Putamen (tissue), 1 donor: Measurements from ENCODE around the gene EEF1AKMT2.

ENCODE experiments used
- DNase-seq: peaks from one replicate; pipeline ENCODE4 v3.0.0-alpha.2; 2016; ENCODE audit warnings: low spot score

EEF1AKMT2 gene

GRCh38 chr10:124737708-124738107, 54.0 kb downstream of the EEF1AKMT2 start:
- DNase-seq: no peak

DNA sequence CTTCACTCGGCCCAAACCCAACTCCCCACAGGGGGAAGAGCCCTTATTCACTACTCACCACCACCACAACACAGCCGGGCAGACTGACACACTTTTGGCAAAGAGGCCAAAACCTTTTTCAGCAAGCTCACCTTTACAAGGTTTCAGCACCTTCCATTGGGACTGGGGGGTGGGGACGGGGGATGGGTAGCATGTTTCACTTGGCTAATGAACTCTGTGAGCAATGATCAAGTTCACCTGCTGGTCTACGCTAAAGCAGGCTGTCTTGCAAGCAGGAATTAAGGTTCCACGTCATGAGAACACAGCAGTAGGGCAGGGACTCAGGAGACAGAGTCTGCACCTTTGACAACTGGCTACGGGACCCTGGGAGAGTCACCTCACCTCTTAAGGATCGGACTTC, 54.5 kb downstream of the EEF1AKMT2 start:
- no peak for DNase-seq

DNA sequence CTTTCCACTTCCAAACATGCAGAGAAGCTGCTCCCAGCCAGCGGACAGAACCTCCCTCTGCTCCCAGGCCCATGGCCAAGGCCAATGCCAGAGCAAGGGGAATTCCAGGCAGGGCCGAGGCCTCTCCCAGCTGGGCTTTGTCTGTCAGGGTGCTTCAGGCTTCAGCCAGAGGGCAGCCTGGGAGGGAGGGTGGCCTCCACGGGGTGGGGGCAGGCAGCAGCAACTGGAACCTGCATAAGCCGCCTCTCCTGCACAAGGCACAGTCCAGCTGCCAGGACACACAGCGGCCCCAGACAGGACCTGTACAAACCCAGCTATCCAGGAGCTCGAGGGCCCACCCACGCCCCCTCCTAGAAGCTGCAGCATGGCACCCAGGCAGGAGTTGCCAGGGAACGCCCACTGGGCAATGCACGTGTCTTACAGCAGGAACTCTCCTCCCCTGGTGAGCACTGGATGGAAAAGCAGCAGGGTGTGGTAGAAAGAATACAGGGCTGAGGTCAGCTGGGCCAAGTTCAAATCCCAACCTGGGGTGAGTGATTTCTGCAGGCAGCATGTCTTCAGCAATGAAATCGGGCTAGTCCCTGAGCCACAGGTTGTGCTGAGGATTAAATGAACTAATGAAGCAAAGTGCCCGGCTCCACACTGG, 55.1 kb downstream of the EEF1AKMT2 start:
- DNase-seq: peak; percentile 89

DNA sequence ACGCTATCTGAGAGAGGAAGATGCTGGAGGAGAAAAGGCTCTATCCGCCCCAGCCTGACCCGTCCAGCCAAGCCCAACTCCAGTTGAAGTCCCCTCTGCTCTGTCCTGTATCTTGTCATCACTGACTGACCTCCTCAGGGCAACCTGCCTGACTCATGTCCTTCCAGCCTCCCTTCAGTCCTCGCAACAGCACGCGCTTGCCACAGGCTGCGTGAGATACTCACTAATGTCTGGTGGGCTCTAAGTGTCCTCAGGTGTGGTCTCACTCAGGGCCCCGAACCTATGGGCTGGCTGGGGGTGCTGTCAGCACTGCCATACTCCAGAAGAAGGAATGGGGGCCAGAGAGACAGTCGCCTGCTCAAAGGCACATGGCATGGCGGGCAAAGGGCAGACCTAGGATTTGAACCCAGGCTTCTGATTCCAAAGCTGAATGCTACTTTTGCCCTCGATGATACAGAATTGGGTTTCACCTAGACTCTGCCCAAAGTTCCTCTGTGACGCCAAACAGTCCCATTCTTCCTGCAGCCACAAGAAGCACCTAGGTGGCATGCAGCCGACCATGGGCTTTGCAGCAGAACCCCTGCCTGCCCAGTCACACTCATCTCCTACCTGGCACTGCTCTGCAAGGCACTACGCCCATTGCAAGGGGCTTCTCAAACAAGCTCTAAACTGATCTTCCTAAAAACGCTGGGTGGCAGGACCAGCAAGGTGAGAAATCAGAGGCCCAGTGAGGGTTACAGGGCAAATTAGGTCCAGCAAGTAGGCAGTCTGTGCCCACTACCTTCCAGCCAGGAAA, 56.0 kb downstream of the EEF1AKMT2 start:
- no peak for DNase-seq

DNA sequence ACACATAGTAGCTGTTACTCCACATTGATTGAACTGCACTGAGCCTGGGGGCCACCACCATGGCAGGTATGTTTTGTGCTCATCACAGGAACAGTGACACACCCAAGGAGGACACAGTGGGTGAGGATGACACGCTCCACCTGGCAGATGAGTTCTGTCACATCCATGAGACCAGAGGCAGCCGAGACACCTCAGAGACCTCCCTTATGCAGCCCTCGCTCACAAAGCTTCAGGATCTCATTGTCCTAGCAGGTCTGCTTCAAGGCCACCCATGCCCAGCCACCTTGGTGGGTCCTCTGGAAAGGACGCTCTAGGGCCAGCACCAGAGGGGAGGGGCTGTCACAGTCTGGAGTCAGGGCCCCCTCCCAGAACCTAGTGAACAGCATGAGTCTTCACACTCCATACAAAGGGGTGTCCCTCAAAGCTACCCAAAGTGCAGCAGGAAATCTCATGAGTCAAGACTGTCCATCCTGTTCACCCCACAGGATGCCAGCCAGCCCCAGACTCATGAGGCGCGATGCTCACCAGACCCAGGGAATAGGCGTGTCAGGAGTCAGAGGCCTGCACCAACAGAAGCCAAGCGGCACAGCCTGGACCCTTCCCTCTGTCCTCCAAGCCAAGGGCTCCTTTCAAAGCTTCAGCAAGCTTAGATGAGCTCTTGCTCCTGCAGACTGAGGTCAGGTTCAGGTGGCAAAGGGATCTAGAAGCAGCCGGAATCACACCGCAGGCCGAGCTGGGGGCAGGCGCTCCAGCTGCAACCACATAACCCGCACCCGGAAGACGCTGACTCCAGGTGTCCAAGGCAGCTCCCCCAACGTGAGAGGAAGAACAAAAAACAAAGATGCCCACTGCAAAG, 57.1 kb downstream of the EEF1AKMT2 start:
- no peak for DNase-seq

GRCh38 chr10:124733571-124734245, 58.0 kb downstream of the EEF1AKMT2 start:
- no peak for DNase-seq

DNA sequence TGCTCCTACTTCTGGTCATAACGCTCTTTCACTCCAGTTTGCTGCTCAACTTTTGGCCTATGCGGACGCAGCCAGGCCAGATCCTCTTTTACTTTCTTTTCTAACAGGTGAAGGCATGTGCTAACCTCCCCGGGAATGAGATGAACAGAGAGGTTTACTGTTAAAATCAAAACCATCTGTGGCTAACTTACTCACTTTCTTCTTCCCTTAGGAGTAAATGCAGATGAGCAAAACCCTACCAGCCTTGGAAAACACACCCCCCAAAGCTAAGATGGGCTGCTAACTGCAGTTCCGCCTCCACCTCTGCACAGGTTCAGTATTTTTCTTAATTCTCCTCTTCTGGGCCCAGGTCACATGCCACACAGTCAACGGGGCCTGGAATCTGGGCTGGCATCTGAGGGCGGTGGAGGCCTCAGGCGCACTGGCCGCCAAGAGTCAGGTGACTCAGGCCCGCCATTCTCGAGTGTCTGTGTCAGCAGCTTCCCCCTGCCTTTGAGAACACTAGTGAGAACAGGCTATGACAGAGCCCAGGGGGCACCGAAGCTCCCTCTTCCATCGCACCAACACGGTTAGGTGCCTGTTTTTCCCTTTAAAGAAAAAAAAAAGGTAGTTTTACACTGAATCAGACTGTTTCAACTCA, 58.6 kb downstream of the EEF1AKMT2 start:
- DNase-seq: no peak

DNA sequence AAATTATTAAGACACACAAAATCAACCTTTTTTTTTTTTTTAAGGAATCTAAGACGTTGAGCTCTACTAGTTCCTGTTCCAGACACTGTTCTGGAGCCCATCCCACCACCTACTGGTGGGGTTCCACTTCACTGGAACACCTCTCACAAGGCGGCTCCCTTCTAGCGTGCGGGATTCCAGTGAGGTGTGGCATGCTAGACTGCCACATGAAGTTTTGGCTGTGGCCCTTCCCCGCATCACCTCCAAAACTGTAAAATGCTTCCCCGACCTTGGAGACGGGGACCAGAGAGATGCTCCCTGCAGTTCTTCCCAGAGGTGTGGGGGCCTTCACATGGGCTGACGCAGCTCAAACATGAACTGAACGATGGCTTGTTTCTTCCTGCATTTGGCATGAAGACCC, 60.1 kb downstream of the EEF1AKMT2 start:
- DNase-seq: no peak

GRCh38 chr10:124730790-124731189, 60.9 kb downstream of the EEF1AKMT2 start:
- DNase-seq: no peak

DNA sequence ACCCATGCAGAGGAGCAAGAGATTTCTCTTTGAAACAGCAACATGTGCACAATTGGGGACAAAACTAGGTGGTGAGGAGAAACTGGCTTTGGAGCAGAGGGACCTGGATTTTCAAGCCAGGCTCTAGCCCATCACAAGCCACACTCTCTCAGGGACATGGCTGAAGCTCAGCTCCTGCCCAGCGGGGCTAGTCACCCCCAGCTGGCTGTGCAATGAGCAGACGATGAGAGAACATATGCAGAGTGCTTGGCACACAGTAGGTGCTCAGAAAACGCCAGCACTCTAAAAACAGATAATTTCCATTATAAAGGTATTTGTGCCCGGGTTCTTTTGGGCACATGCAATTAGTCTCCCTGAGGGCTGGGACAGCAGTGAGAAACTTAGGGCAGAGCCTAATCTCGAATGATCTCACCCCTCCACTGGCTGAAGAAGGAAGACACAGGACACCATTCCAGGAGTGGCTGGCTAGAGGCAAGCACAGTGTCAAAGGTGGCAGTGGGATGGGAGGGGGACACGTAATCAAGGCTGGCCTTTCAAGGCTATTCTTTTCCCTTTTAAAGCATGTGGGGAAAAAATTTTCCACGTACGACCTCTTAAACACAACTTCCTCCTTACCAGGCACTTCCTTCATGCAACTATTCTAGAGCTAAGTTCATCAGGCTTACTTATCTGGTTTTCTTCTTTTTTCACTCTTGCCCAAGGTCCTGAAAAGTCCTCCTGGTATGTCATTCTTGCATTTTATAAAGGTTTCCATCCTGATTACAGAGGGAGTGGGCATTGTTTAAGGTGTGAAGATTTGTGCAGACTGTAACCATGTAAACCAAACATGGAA, 62.6 kb downstream of the EEF1AKMT2 start:
- no peak for DNase-seq

DNA sequence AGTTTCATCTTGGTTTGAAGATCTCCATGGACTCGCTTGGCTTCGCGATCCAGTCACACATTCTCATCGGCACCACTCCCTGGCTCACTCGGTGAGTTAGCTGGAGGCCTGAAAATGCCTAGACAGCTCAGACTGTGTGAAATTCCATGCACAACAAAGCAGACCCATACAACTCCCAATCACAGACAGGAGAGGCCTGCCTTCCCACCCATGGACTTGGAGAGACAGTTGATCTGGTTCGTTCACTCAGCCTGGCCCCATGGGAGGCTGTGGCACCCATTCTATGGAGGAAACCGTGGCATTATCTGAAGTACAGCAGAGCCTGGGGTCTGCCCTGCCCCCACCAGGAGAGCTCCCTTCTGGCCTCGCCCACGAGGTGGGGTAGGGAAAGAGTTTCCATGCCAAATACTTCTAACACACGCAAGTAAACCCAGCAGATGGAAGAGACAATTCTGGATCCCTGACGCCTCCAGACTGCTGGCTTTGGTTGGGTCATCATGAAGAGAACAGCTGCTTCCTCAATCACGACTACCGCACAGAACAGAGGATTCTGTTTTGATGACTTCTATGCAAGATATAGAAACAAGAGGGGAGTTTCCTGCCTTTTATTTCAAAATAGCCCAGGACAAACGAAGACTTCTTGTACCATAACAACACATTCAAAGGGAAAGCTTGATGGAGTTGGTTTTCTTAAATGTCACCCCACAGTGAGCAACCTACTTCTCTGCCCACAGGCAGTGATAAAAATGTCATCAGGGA, 63.4 kb downstream of the EEF1AKMT2 start:
- DNase-seq: no peak

DNA sequence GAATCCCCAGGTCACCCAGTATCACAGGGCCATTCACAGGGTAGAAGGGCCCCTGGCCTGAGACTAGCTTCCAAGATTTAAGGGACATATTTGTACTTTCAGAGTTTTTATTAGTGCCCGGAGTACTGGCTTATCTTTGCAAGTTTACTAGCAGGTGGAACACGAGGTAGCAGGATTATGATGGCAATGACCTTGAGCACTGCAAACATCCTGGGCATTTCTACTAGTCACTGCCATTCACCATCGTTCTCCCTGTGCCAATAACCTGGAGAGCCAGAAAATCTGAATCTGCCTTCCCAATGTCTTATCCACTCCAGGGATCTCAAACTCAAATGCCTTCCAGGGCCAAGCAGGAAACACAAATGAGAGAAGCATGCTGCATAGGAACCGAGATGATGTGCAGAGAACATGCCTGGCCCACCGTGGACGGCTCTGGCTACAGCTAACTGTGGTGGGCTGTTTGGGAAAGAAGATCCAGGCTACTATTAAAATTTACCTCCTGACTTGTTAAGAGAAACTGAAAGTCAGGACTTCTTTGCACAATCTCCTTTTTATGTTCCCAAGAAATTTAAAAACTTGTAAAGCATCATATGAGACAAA, 64.2 kb downstream of the EEF1AKMT2 start:
- no peak for DNase-seq

GRCh38 chr10:124725791-124726190, 65.9 kb downstream of the EEF1AKMT2 start:
- no peak for DNase-seq

GRCh38 chr10:124725171-124725631, 66.5 kb downstream of the EEF1AKMT2 start:
- DNase-seq: no peak

DNA sequence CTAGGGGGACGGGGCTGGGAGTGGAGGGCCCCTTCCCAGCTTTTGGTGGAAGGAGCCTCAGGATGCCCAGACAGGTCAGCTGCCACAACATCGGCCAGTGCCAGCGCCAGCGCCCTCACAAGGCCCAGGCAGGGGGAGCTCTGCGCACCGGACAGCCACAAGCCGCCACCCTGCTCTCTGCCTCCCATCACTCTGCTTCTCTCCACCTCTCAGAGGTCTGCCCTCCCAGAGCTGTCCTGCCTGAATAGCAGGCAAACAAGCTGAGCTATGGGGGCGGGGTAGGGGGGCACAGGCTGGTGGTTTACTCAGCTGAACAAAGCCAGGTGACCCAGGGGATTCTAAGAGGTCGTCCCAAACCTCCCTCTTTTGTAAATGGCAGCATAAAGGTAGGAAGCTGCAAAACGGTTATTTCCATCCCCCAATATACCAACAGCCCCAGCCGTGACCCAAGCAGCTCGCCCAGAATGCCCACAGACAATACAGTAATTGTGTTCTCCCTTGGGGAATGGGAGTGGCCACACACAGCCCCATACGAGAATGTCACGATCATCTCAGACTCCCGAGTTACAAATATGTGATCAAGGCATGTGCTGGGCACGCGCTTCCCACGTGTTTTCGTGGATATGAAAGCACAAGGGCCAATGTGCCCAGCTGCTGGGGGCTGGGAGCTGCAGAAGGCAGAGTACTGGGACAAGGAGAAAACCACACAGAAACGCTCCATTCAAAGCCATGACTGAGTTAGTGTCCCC, 67.2 kb downstream of the EEF1AKMT2 start:
- DNase-seq: peak; percentile 97

GRCh38 chr10:124723826-124724225, 67.9 kb downstream of the EEF1AKMT2 start:
- no peak for DNase-seq

DNA sequence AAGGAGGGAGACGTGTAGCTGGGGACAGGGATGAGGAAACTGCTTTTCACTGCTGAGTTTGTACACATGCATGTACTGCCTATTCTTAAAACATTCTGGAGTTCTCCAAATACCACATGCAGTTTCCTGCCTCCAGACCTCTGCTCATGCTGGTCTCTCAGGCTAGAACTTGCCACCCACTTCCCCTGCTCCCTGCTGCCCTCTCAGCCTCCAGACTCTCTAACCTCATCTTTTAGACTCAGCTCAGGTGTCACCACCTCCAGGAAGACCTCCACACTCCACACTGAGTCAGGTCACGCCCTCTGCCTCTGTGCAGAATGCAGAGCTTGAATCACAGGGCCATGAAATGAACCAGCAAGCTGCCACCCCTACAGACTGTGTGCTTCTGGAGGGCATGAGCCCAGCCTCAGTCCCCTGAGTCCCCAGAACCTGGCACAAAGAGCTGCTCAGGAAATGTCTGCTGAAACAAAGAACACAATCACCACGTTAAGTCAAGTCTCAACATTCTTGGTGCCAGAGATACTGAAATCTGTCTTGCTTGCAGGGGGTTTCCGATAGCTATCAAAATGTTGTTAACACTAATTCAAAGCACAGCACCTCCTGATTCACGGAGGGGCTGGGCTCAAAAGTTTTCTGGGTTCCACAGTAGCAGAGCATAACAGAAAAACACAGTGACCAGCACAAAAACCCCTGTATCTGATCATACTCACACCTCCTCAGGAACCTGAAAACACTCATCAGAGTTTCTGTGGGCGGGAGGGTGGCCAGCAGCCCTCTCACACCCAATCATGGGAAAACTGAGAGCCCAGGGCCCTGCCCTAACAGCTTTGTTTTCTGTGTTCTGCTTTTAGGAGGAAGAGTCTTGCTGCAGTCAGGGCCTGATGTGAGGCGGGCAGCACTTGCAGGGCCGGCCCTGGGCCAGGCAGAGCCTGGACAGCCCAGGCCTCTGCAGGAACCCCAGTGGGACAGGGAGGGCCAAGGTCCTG, 68.6 kb downstream of the EEF1AKMT2 start:
- DNase-seq: no peak
